ENCODE data around the gene SLFN5. TPM values are rescaled to one million over a fixed set of nuclear protein-coding genes. Genes with fewer than 3 reads are reported as not detected.

Gene SLFN5
- polyA plus RNA-seq, 4 donors, result 11.5 to 17.6 (median 15.3) TPM

Other genes starting within 250 kb of the SLFN5 start
- 10 to 100 TPM; 20.8 to 26.1 (median 23.2) TPM for gene RFFL, start 179.4 kb upstream of the SLFN5 start, polyA plus RNA-seq (ENCODE audit: insufficient read length in 4 of 4)
- gene RAD51D, start 123.2 kb upstream of the SLFN5 start, polyA plus RNA-seq (ENCODE audit: insufficient read length in 4 of 4), result 10 to 100 TPM; 10.9 to 12.9 (median 11.3) TPM
- gene FNDC8, start 121.5 kb upstream of the SLFN5 start, polyA plus RNA-seq (ENCODE audit: insufficient read length in 4 of 4), result under 1 TPM in 2 of 4 donors, not detected in 2; 0.17 to 0.30 TPM
- 10 to 100 TPM; 15.8 to 20.8 (median 18.8) TPM for gene NLE1, start 100.8 kb upstream of the SLFN5 start, polyA plus RNA-seq (ENCODE audit: insufficient read length in 4 of 4)
- under 1 TPM; 0.10 to 0.26 (median 0.16) TPM for gene UNC45B, start 95.3 kb upstream of the SLFN5 start, polyA plus RNA-seq (ENCODE audit: insufficient read length in 4 of 4)
- gene SLC35G3, start 48.7 kb upstream of the SLFN5 start, polyA plus RNA-seq (ENCODE audit: insufficient read length in 4 of 4), result under 1 TPM in 1 of 4 donors, not detected in 3; 0.09 TPM
- gene SLFN11, start 130.5 kb downstream of the SLFN5 start, polyA plus RNA-seq (ENCODE audit: insufficient read length in 4 of 4), result 10 to 100 TPM; 10.7 to 15.0 (median 13.0) TPM
- gene SLFN12, start 189.4 kb downstream of the SLFN5 start, polyA plus RNA-seq (ENCODE audit: insufficient read length in 4 of 4), result 10 to 100 TPM; 14.2 to 22.8 (median 19.0) TPM
- 10 to 100 TPM; 21.6 to 27.5 (median 23.2) TPM for gene SLFN13, start 205.7 kb downstream of the SLFN5 start, polyA plus RNA-seq (ENCODE audit: insufficient read length in 4 of 4)